GM12891 (cell line): ENCODE measurements around the gene DLGAP4.

Source experiments
- PAX5 ChIP-seq: IDR thresholded peaks from 2 replicates; pipeline ENCODE4 v1.6.1; 2011; ENCODE audit warnings: low read length, moderate library complexity, mild to moderate bottlenecking; ENCODE audit not compliant: insufficient read depth, severe bottlenecking
- POLR2A ChIP-seq: IDR thresholded peaks from 2 replicates; pipeline ENCODE4 v1.6.1; 2011; ENCODE audit warnings: low read depth, low read length, control low read depth
- POLR2AphosphoS5 ChIP-seq: IDR thresholded peaks from 2 replicates; pipeline ENCODE4 v1.6.1; 2011; ENCODE audit warnings: low read depth, low read length, control low read depth
- POU2F2 ChIP-seq: IDR thresholded peaks from 2 replicates; pipeline ENCODE4 v1.6.1; 2011; ENCODE audit warnings: low read depth, mild to moderate bottlenecking, control low read depth, low read length, moderate library complexity
- SPI1 ChIP-seq: IDR thresholded peaks from 2 replicates; pipeline ENCODE4 v1.6.1; 2011; ENCODE audit warnings: low read depth, low read length, control low read depth
- TAF1 ChIP-seq: IDR thresholded peaks from 2 replicates; pipeline ENCODE4 v1.6.1; 2011; ENCODE audit warnings: low read depth, low read length, control low read depth

- TF ChIP-seq POLR2A (no peak), POLR2AphosphoS5 (no peak), POU2F2 (no peak), SPI1 (no peak), PAX5 (no peak), TAF1 (no peak)
These were observed 112.6 kb downstream of the DLGAP4 start for GRCh38 chr20:36418711-36419110.
